ENCODE results near the gene MC1R. TPM values are rescaled to one million over a fixed set of nuclear protein-coding genes. Genes with fewer than 3 reads are reported as not detected.
"Not testable (repeated sequence)": the region's sequence is repeated elsewhere in the genome, so short reads cannot be mapped to it uniquely, and the experiment has no call there.

MC1R gene
- total RNA-seq, 1 donor from 2014 or later: 2.9 TPM

GRCh38 chr16:89911375-89911774 lies 7.3 kb upstream of the MC1R start:
- H3K36me3 Mint-ChIP-seq (ENCODE audit: low read depth, unreplicated experiment): peaks cover 20% of the 10 kb centered on the region
- TF ChIP-seq, protein P1, sequence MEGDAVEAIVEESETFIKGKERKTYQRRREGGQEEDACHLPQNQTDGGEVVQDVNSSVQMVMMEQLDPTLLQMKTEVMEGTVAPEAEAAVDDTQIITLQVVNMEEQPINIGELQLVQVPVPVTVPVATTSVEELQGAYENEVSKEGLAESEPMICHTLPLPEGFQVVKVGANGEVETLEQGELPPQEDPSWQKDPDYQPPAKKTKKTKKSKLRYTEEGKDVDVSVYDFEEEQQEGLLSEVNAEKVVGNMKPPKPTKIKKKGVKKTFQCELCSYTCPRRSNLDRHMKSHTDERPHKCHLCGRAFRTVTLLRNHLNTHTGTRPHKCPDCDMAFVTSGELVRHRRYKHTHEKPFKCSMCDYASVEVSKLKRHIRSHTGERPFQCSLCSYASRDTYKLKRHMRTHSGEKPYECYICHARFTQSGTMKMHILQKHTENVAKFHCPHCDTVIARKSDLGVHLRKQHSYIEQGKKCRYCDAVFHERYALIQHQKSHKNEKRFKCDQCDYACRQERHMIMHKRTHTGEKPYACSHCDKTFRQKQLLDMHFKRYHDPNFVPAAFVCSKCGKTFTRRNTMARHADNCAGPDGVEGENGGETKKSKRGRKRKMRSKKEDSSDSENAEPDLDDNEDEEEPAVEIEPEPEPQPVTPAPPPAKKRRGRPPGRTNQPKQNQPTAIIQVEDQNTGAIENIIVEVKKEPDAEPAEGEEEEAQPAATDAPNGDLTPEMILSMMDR (IDR thresholded peaks at IDR 0.05; ENCODE audit: unreplicated experiment): no peak
- no peaks in the 10 kb centered on the region for H3K9me3 Mint-ChIP-seq (ENCODE audit: unreplicated experiment)
- no peak overlapping the region for H3K4me3 Mint-ChIP-seq (ENCODE audit: unreplicated experiment)
- H3K4me1 Mint-ChIP-seq (ENCODE audit: unreplicated experiment): no peaks in the 10 kb centered on the region
- no peak overlapping the region for H3K27ac Mint-ChIP-seq (ENCODE audit: unreplicated experiment)
- peaks cover 13% of the 10 kb centered on the region for H3K27me3 Mint-ChIP-seq (ENCODE audit: unreplicated experiment)
- no peak for DNase-seq (ENCODE audit: low spot score)

DNA sequence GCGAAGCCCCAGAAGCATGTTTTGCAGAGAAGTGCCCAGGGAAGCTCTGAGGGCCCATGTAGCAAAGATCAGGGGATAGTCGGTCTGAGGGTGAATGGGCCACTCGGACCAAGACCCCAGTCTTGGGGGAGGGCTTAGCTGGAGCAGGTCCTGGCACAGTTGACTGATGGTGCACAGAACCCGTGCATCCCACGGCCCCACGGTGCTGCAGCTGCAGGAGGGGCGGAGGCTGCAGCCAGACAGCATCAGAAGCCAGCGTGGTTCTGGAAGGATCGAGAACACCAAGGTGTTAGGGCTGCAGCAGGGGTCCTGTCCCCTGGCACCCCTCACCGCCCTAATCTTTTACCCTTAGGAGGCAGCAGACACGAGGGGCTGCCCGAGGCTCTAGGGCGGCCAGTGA lies 6.5 kb upstream of the MC1R start:
- no peaks in the 10 kb centered on the region for H3K9me3 Mint-ChIP-seq (ENCODE audit: unreplicated experiment)
- no peak for DNase-seq (ENCODE audit: low spot score)
- TF ChIP-seq, protein P1 (IDR thresholded peaks at IDR 0.05; ENCODE audit: unreplicated experiment): no peak
- no peak overlapping the region for H3K27ac Mint-ChIP-seq (ENCODE audit: unreplicated experiment)
- peaks cover 13% of the 10 kb centered on the region for H3K27me3 Mint-ChIP-seq (ENCODE audit: unreplicated experiment)
- H3K4me3 Mint-ChIP-seq (ENCODE audit: unreplicated experiment): no peak overlapping the region
- no peaks in the 10 kb centered on the region for H3K4me1 Mint-ChIP-seq (ENCODE audit: unreplicated experiment)
- peaks cover 12% of the 10 kb centered on the region for H3K36me3 Mint-ChIP-seq (ENCODE audit: low read depth, unreplicated experiment)

DNA sequence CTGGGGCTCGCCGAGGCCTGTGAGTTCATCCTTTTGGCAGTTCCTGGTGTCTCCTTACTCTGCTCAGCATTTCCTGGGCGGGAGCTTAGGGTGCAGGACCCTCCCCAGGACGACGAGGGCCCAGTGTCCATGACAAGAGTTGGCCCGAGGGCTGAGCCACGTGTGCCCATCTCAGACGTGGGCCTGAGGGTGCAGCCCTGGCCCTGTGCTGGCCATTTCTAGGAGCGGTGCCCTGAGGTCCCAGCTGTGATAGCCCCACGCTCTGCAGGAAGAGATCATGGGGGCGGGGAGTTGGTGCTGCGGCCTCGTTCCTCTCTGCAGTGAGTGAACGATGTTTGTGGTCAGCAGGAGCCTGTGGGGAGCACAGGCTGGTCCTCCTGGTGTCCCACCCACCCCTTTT lies 6.0 kb upstream of the MC1R start:
- H3K36me3 Mint-ChIP-seq (ENCODE audit: low read depth, unreplicated experiment): peaks cover 11% of the 10 kb centered on the region
- TF ChIP-seq, protein P1 (IDR thresholded peaks at IDR 0.05; ENCODE audit: unreplicated experiment): no peak
- no peak for DNase-seq (ENCODE audit: low spot score)
- H3K4me1 Mint-ChIP-seq (ENCODE audit: unreplicated experiment): no peaks in the 10 kb centered on the region
- no peaks in the 10 kb centered on the region for H3K9me3 Mint-ChIP-seq (ENCODE audit: unreplicated experiment)
- no peak overlapping the region for H3K4me3 Mint-ChIP-seq (ENCODE audit: unreplicated experiment)
- no peak overlapping the region for H3K27ac Mint-ChIP-seq (ENCODE audit: unreplicated experiment)
- H3K27me3 Mint-ChIP-seq (ENCODE audit: unreplicated experiment): peaks cover 13% of the 10 kb centered on the region

DNA sequence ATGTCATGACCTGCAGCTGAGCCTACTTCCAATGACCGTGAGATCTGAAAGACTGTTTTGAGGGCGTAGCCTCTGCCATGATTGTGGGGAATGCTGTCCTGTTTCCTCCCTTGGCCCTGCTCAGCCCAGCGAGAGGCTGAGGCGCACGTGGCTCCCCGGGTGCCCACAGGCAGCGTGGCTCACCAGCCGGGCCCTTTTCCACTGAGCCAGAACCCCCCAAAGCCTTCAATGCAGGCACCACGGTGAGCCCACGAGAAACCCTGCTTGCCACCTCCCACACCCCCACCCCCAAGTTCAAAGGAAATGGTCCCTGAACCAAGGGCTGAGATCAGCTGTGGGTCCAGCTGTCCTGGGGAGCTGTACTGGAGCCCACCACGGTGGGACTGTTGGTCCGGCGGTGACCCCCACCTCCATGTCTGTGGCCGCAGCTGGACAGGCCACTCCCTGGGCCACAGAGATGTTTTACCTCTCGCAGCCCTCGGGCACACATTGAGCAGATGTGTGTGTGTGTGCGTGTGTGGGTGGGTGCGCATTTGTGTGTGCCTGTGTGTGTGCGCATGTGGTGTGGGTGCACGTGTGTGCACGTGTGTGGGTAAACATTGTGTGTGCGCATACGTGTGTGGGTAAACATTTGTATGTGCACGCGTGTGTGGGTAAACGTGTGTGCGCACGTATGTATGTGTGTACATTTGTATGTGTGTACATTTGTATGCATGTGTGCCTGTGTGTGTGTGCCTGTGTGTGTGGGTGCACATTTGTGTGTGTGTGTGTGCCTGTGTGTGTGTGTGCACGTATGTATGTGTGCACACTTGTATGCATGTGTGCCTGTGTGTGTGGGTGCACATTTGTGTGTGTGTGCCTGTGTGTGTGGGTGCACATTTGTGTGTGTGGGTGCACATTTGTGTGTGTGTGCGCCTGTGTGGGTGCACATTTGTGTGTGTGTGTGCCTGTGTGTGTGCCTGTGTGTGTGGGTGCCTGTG lies 5.0 kb upstream of the MC1R start:
- DNase-seq (ENCODE audit: low spot score): no peak
- peaks cover 13% of the 10 kb centered on the region for H3K27me3 Mint-ChIP-seq (ENCODE audit: unreplicated experiment)
- H3K9me3 Mint-ChIP-seq (ENCODE audit: unreplicated experiment): no peaks in the 10 kb centered on the region
- peak overlapping the region; percentile 24 for H3K27ac Mint-ChIP-seq (ENCODE audit: unreplicated experiment)
- H3K36me3 Mint-ChIP-seq (ENCODE audit: low read depth, unreplicated experiment): peaks cover 11% of the 10 kb centered on the region
- peak overlapping the region; percentile 67 for H3K4me3 Mint-ChIP-seq (ENCODE audit: unreplicated experiment)
- H3K4me1 Mint-ChIP-seq (ENCODE audit: unreplicated experiment): no peaks in the 10 kb centered on the region
- TF ChIP-seq, protein P1 (IDR thresholded peaks at IDR 0.05; ENCODE audit: unreplicated experiment): no peak

DNA sequence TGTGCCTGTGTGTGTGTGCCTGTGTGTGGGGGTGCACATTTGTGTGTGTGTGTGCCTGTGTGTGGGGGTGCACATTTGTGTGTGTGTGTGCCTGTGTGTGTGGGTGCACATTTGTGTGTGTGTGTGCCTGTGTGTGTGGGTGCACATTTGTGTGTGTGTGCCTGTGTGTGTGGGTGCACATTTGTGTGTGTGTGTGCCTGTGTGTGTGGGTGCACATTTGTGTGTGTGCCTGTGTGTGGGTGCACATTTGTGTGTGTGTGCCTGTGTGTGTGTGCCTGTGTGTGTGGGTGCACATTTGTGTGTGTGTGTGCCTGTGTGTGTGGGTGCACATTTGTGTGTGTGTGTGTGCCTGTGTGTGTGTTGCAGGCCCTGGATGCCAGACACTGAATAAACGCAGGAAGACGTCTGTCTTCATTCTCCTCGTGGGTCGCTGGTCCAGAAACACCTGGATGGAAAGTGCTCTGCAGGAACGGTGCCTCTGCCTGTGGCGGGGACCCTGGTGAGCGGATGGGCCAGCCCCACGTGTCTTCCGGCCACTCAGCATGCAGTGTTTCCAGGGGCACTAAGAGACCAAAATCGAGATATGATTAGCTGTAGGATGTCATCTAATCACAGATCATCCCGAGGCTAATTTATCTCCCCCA lies 3.9 kb upstream of the MC1R start:
- H3K9me3 Mint-ChIP-seq (ENCODE audit: unreplicated experiment); DNase-seq (ENCODE audit: low spot score); H3K27ac Mint-ChIP-seq (ENCODE audit: unreplicated experiment); H3K4me3 Mint-ChIP-seq (ENCODE audit: unreplicated experiment); H3K27me3 Mint-ChIP-seq (ENCODE audit: unreplicated experiment); H3K4me1 Mint-ChIP-seq (ENCODE audit: unreplicated experiment): not testable (repeated sequence)
- peaks cover 11% of the 10 kb centered on the region for H3K36me3 Mint-ChIP-seq (ENCODE audit: low read depth, unreplicated experiment)
